Measurements from ENCODE around the gene LIF.

Gene LIF

GRCh38 chr22:30253205-30253852, 6.8 kb upstream of the LIF start:
- no peak overlapping the region for H3K4me3 ChIP-seq (ENCODE audit: low read depth, low read length)
- TF ChIP-seq, protein P1, sequence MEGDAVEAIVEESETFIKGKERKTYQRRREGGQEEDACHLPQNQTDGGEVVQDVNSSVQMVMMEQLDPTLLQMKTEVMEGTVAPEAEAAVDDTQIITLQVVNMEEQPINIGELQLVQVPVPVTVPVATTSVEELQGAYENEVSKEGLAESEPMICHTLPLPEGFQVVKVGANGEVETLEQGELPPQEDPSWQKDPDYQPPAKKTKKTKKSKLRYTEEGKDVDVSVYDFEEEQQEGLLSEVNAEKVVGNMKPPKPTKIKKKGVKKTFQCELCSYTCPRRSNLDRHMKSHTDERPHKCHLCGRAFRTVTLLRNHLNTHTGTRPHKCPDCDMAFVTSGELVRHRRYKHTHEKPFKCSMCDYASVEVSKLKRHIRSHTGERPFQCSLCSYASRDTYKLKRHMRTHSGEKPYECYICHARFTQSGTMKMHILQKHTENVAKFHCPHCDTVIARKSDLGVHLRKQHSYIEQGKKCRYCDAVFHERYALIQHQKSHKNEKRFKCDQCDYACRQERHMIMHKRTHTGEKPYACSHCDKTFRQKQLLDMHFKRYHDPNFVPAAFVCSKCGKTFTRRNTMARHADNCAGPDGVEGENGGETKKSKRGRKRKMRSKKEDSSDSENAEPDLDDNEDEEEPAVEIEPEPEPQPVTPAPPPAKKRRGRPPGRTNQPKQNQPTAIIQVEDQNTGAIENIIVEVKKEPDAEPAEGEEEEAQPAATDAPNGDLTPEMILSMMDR (conservative IDR thresholded peaks at IDR 0.05; ENCODE audit: low read depth, low read length) = no peak

GRCh38 chr22:30252411-30253204, 6.0 kb upstream of the LIF start:
- TF ChIP-seq, protein P1 (conservative IDR thresholded peaks at IDR 0.05; ENCODE audit: low read depth, low read length) = no peak
- no peak for DNase-seq (ENCODE audit: low read depth)
- no peak overlapping the region for H3K4me3 ChIP-seq (ENCODE audit: low read depth, low read length)

More at GRCh38 chr22:30253205-30253852, 6.8 kb upstream of the LIF start:
- DNase-seq (ENCODE audit: low read depth) = no peak

DNA sequence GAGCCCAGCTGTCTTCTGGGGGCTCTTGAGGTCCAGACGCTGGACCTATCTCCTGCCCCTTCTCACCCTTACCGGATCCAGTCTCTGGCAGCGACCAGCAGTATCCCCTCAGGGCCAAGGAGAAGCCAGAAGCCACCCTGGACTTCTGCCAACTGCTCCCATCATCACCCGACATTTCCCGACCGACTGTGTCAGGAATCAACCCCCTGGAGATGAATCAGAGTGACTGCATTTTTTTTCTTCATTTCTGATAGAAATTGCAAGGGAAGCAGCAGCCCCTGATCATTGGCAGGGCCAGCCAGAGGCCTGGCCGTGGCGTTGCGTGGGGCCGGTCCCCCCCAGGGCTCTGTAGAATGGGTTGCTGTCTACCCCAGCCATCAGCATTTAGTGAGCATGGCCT, 5.2 kb upstream of the LIF start:
- peak; percentile 52 for DNase-seq (ENCODE audit: low read depth)
- H3K4me3 ChIP-seq (ENCODE audit: low read depth, low read length) = no peak overlapping the region
- TF ChIP-seq, protein P1 (conservative IDR thresholded peaks at IDR 0.05; ENCODE audit: low read depth, low read length) = no peak

- H3K4me3 ChIP-seq (ENCODE audit: low read depth, low read length) = no peak overlapping the region
- TF ChIP-seq, protein P1 (conservative IDR thresholded peaks at IDR 0.05; ENCODE audit: low read depth, low read length) = no peak
- DNase-seq (ENCODE audit: low read depth) = peak; percentile 57
Observed at GRCh38 chr22:30250661-30251267, 4.2 kb upstream of the LIF start.

DNA sequence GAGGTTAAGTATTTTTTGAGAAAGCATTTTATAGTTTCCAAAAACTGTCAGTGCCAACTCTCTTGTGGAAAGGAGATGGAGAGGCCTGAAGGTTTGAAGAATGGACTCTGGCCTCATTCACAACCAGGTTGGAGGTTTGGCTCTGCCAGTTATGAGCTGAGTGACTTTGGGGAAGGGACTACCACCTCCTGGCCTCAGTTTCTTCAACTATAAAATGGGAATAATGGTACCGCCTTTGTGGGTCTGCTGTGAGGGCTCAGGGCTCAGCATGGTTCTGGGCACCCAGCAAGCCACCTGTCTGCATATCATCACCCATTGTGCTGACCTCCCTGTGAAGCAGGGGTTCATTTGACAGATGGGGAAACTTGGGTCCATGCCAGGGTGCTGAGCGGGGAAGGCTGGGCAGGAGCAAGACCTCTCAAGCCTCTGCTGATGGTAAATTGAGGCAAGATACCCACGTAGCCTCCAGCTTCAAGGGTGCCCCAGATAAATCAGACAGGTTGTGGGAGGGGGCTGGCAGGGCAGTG, 3.5 kb upstream of the LIF start:
- TF ChIP-seq, protein P1 (conservative IDR thresholded peaks at IDR 0.05; ENCODE audit: low read depth, low read length) = no peak
- DNase-seq (ENCODE audit: low read depth) = no peak
- H3K4me3 ChIP-seq (ENCODE audit: low read depth, low read length) = no peak overlapping the region

DNA sequence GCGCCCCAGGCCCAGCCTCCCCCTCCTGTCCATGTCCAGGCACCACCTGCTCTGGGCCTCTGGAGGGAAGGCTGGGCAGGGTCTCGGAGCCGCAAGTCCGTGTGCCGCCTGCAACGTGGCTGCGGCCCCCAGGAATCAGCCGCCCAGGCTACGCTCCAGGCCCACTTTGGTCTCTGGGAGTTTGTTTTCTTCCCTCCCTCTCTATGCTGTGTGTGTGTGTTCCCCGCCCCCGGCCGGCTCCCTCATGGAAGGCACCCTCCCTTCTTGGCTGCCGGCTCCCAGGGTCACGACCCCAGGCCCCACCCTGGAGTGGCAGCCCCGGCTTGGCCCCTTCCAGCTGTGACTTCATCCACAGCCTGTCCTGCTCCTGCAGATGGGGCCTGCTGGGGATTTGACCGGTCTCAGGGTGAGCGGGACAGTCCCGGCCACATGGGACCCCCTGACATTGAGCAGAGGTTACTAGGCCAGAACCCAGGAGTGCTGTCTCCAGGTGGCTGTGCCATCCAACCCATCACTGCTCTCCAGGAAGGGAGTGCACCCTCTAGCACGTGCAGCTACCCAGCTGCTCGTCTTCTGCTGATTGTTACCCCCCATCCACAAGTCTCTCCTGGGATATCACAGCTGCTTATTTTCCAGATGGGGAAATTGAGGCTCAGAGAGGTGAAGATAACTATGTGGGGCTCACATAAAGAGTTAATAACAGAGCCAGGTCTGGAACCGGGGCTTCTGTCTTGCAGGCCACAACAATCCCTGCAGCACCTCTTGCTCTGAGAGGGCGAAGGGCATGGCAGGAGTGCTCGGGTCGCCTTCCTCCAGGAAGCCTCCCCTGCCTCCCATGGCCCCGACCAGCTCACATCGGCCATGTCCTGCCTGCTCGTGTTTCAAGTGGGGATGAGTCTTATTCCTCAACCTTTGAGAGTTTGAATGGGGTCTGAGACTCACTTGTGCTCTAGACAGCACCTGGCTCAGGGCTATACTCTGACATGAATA, 2.8 kb upstream of the LIF start:
- no peak overlapping the region for H3K4me3 ChIP-seq (ENCODE audit: low read depth, low read length)
- TF ChIP-seq, protein P1 (conservative IDR thresholded peaks at IDR 0.05; ENCODE audit: low read depth, low read length) = no peak
- no peak for DNase-seq (ENCODE audit: low read depth)

Measured in choroid plexus epithelial cell (primary cell).